Measurements from ENCODE around the gene GABRB1. TPM values are rescaled to one million over a fixed set of nuclear protein-coding genes. Genes with fewer than 3 reads are reported as not detected.

The GABRB1 gene
- total RNA-seq, 1 donor from 2014 or later: not detected

DNA sequence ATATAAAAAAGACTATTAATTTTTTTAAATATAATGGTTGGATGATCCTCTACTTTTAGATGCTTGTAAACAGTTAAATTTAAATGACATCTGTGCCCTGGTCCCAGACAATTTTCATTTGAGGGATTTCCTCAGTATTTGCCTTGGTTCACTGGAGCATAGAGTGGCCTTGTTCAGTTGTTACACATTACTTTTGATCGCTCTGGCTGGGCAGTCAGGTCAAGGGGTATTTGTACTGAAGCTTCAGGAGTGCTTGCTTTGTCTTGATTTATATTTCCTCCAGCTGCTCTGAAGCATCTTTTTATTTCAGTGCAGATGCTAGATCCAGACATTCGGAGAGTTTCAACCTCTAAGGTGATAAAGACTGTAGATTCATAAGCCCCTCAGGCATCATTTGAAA is 382.2 kb downstream of the GABRB1 start:
- no peak for DNase-seq (ENCODE audit: low spot score)
- intact Hi-C loops (cut with DNase I): no loop called here
- ATAC-seq: no peak

DNA sequence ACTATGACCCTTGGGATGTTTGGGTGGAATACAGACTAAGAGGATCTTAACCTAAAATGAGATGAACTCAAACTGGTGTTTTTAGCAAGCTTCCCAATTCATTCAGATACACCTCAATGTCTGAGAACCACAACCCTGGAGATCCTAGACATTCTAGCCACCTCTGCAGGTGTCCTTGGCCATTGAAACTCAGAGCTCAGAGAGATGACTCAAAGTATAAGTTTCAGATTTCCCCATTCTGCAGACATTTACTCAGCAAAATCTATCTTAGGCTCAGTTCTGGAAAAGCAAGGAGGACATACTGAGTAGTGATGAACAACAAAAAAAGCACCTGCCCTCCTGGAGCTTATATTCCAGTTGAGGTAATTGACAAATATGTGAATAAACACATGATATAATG is 384.4 kb downstream of the GABRB1 start:
- DNase-seq (ENCODE audit: low spot score): no peak
- ATAC-seq: no peak
- intact Hi-C loops (cut with DNase I): no loop called here

DNA sequence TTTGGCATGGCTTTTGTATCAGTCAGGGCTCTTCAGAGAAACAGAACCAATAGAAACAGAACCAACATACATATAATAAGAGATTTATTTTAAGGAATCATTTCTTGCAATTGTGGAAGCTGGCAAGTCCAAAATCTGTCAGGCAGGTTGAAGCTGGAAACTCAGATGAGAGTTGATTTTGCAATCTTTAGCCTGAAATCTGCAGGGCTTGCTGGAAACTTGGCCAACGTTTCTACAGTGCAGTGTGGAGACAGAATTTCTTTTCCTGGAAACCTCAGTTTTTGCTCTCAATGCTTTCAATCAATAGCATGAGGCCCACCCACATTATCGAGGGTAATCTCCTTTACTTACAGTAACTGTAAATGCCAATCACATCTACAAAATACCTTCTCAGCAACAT is 386.8 kb downstream of the GABRB1 start:
- DNase-seq (ENCODE audit: low spot score) (no peak), ATAC-seq (no peak)
- intact Hi-C loops (cut with DNase I): no loop called here

GRCh38 chr4:47419296-47419695 is 387.9 kb downstream of the GABRB1 start:
- DNase-seq (ENCODE audit: low spot score) (no peak), ATAC-seq (no peak)
- intact Hi-C loops (cut with DNase I): no loop called here

- intact Hi-C loops (cut with DNase I): no loop called here
- no peak for DNase-seq (ENCODE audit: low spot score)
- no peak for ATAC-seq
Observed at GRCh38 chr4:47425628-47426027, 394.3 kb downstream of the GABRB1 start.

GRCh38 chr4:47427935-47428334 is 396.6 kb downstream of the GABRB1 start:
- ATAC-seq (no peak), DNase-seq (ENCODE audit: low spot score) (no peak)

GRCh38 chr4:47432749-47433148 is 401.4 kb downstream of the GABRB1 start:
- ATAC-seq: no peak
- intact Hi-C loops (cut with DNase I): no loop called here
- no peak for DNase-seq (ENCODE audit: low spot score)

More at GRCh38 chr4:47427935-47428334, 396.6 kb downstream of the GABRB1 start:
- intact Hi-C loops (cut with DNase I): no loop called here

GRCh38 chr4:47434931-47435330 is 403.6 kb downstream of the GABRB1 start:
- DNase-seq (ENCODE audit: low spot score): no peak
- ATAC-seq: no peak
- intact Hi-C loops (cut with DNase I): no loop called here

- intact Hi-C loops (cut with DNase I): no loop called here
- peak; percentile 26 for ATAC-seq
Observed at GRCh38 chr4:47442980-47443379, 411.6 kb downstream of the GABRB1 start.

DNA sequence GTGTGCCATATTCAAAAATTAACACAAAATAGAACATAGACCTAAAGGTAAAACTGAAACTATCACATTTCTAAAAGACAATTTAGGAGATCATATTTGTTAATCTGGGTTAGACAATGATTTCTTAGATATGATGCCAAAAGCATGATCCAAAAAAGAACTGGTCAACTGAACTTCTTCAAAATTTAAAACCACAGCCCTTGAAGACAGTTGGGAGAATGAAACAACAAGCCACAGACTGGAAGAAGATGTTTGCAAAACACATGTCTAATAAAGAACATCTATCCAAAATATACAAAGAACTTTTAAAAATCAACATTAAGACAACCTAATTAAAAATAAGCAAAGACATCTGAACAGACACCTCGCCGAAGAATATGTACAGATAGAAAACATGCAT is 412.7 kb downstream of the GABRB1 start:
- intact Hi-C loops (cut with DNase I): no loop called here
- ATAC-seq (no peak), DNase-seq (ENCODE audit: low spot score) (no peak)

More at GRCh38 chr4:47442980-47443379, 411.6 kb downstream of the GABRB1 start:
- DNase-seq (ENCODE audit: low spot score): no peak

- ATAC-seq: no peak
- intact Hi-C loops (cut with DNase I): no loop called here
Observed at GRCh38 chr4:47451657-47452056, 420.3 kb downstream of the GABRB1 start.

DNA sequence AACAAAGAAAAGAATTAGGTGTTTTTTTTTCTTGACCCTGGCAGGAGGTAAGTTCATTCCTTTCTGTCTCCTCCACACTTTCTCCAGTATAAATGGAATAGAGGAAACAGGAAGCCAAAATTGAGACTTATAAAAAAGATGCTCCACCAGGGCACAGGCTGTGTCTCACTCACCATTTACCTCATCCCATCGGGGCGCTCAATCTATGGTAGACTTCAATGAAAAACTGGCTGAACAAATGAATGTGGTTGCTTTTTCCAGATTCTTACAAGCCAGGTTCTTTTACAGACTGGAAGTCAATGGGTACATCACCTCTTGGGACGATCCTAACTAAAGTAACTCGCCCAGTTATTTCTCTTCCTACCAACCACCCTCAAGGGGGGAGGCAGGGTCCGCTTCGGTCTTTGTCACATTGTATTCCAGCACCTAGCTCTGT is 431.4 kb downstream of the GABRB1 start:
- intact Hi-C loops (cut with DNase I): no loop called here
- peak; percentile 5 for ATAC-seq

More at GRCh38 chr4:47451657-47452056, 420.3 kb downstream of the GABRB1 start:
- DNase-seq (ENCODE audit: low spot score): no peak

GRCh38 chr4:47463235-47463956 is 432.0 kb downstream of the GABRB1 start, which contains the start of gene COMMD8:
Gene COMMD8 (minus strand): TSS chr4:47463702. CDS start chr4:47463651, 51 bp downstream.
- DNase-seq (ENCODE audit: low spot score) (peak; percentile 99), ATAC-seq (peak; percentile 100)
- intact Hi-C loops (cut with DNase I): no loop called here

More for the DNA sequence above, 431.4 kb downstream of the GABRB1 start:
- DNase-seq (ENCODE audit: low spot score): no peak

DNA sequence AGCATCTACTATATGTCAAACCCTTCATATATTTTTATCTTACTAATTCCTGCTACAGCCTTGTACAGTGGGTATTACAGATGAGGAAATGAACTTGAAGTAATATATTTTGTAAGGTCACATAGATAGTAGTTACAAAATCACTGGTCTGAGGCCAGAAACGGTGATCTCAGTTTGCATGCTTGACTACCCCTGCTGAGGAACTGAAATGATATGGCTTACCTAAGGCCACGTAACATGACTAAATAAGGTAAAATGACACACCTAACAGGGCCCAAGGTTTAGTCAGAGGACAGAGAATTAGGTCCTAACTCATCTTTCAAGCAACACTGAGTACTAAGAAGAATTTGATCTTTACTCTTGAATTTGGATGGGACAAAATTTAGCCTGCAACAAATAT is 433.6 kb downstream of the GABRB1 start:
- intact Hi-C loops (cut with DNase I): no loop called here
- no peak for DNase-seq (ENCODE audit: low spot score)
- ATAC-seq: no peak

DNA sequence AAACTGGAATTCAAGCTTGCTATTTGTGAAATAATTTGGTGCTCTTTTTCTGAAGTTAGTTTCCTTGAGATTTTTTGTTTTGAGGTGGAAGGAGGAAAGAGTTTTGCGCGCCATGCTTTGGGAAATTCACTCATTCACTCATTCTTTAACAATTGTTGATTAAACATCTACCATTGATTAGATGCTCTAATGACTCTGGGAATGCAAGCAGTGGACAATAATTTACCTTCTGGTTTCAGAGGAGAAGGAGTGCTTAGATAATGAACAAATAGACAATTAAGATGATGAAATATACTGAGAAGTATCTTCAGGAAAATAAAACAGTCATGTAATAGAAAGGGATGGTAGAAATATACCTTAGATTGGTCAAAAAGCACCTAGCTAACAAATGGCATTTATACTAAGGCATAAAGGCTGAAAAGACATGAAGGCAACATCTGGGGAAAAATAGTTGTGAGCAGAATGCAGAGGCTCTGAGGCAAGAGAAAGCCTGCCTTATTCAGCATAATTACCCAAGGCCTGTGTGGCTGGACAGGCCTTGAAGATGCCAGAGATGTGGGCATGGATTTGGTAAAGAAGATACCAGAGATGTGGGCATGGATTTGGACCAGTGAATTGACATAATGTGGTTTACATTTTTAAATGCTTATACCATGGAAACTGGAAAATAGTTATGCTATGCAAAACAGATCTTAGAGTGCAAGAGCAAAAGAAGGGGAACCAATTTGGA is 434.9 kb downstream of the GABRB1 start:
- no peak for DNase-seq (ENCODE audit: low spot score)
- ATAC-seq: no peak
- intact Hi-C loops (cut with DNase I): no loop called here

- intact Hi-C loops (cut with DNase I): no loop called here
- ATAC-seq (no peak), DNase-seq (ENCODE audit: low spot score) (no peak)
Observed at GRCh38 chr4:47468706-47469365, 437.5 kb downstream of the GABRB1 start.

DNA sequence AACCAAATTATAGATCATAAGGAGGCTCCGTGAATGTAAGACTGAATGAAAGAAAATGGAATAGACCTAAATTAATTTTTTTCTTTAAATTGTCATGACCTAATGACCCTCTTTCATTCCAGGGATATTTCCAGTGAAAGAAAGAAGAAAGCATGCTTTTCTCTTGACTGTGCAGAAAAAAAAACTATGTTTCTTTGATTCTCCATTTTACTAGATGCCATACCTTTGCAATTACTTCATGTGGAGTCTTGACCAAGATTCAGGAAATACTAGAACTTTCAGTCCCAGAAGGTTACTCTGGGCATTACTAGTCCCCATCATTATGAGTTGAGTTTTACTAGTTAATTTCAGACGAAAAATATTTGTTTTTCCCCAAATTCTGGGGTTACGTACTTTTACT is 438.6 kb downstream of the GABRB1 start:
- intact Hi-C loops (cut with DNase I): no loop called here
- no peak for DNase-seq (ENCODE audit: low spot score)
- no peak for ATAC-seq

GRCh38 chr4:47471064-47471463 is 439.7 kb downstream of the GABRB1 start:
- DNase-seq (ENCODE audit: low spot score) (no peak), ATAC-seq (no peak)
- intact Hi-C loops (cut with DNase I): no loop called here

GRCh38 chr4:47471591-47471990 is 440.2 kb downstream of the GABRB1 start:
- ATAC-seq (no peak), DNase-seq (ENCODE audit: low spot score) (no peak)
- intact Hi-C loops (cut with DNase I): no loop called here
